GM19463 (cell line): ENCODE results near the gene MYOD1.

Source experiments
- ATAC-seq: cut with Tn5 transposase; IDR thresholded peaks from one replicate; pipeline ENCODE4 v1.9.1; 2021; ENCODE audit warnings: mild to moderate bottlenecking, moderate library complexity; ENCODE audit not compliant: unreplicated experiment

MYOD1 gene

GRCh38 chr11:17734418-17734911, 15.1 kb downstream of the MYOD1 start, which contains the start of gene KCNC1:
KCNC1 (plus strand) TSS chr11:17734781; CDS start chr11:17736003, 1,222 bp downstream.
- no peak for ATAC-seq

- no peak for ATAC-seq
Measured at GRCh38 chr11:17734986-17735817, 15.8 kb downstream of the MYOD1 start.

- no peak for ATAC-seq
Measured at GRCh38 chr11:17735818-17736578, 16.6 kb downstream of the MYOD1 start.

- no peak for ATAC-seq
Measured at GRCh38 chr11:17736579-17736893, 17.2 kb downstream of the MYOD1 start.

GRCh38 chr11:17736930-17737817, 17.8 kb downstream of the MYOD1 start:
- ATAC-seq = no peak

GRCh38 chr11:17738151-17738973, 19.0 kb downstream of the MYOD1 start:
- no peak for ATAC-seq

- no peak for ATAC-seq
Measured at GRCh38 chr11:17739945-17740338, 20.6 kb downstream of the MYOD1 start.

DNA sequence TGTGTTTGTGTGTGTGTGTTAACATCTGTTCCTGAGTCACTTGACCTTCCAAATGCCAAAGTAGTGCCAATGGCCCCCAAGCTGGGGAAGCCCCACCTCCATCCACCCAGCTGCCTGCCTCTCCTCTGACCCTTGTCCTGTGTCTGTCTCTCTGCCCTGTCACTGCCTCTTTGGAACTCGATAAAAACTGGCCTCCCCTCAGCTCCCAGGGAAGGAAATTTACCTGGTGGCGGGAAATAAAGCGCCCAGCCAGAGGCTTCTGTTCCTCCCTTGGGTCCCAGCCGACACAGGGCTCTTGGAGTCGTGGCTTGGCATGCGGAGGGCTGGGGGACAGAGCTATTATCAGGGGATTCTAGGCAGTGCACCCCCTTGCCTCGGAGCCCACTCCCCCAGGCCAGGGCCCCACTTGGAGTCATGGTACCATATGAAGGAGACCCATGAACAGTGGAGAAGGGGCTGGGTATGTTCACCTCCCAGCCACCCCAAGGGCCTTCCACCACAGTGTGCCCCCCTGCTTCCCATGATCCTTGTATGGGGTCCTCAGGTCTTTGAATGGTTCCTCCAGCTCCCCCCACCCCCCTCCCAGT, 21.4 kb downstream of the MYOD1 start:
- ATAC-seq = no peak

- no peak for ATAC-seq
Measured at GRCh38 chr11:17741487-17741886, 22.1 kb downstream of the MYOD1 start.

- ATAC-seq = no peak
Measured at GRCh38 chr11:17742019-17742418, 22.6 kb downstream of the MYOD1 start.

DNA sequence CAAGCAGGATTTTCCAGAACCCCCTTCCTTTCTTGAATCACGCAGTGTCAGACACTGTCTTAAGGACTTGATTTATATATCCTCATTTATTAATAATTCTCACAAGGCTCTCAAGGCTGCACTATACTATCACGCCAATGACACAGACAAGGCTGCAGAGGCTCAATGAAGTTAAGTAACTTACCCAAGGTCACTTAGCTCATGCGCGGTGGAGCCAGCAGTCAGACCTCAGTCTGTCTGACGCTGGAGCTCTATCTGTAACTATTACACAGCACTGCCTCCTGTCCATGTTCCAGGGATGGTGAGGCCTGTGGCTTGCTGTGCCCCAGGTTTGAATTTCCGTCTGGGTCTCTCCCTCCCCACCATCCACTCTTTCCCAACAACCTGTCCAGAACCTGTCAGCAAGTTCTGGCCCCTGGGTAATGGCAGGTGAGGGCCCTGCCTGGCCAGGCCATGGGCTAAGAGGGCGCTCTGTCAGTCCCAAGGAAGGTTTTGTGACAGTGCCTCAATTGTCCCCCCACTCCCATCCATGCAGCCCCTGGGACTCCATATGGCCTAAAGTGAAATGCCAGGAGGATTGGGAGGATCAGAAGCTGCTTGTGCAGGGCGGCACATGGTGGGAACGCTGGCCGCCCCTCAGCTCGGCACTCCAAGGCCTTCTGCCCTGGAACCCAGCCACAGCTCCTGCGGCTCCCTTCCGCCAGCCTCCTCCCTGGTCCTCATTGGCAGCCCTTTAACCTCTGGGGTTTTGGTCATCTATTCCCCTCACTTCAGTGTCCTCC, 23.8 kb downstream of the MYOD1 start:
- no peak for ATAC-seq

- ATAC-seq = no peak
Measured at GRCh38 chr11:17743808-17744119, 24.4 kb downstream of the MYOD1 start.

- no peak for ATAC-seq
Measured at GRCh38 chr11:17744151-17744940, 25.0 kb downstream of the MYOD1 start.

DNA sequence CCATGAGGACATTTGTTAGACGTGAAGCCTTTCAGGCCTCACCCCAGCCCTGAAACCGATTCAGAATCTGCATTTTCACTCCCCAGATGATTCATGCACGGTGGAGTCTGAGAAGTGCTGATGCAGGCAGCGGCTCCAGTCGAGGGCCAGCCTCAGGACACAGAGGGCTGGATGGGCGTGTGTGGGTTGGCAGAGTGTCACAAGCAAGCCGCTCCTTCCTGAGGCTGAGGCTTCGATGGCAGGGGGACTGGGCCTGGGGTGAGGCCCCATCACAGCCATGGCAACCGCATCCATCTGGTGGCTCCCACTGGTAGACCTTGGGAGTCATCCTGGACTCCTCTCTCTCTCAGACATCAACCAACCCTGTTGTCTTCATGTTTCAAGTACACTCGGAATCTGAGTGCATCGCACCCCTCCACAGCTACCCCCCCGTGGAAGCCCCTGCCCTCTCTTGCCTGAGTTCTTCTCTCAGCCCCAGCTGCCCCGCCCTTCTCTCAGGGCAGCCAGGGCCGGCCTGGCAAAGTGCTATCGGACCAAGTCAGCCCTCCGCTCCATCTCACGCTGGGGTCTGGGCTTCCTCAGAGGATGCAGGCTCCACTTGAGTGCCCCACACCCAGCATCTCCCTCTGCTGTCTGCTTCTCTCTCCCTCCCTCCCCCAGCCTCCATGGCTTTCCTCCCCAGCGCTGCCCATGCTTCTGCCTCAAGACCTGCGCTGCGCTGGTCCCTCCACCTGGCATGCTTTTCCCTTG, 25.8 kb downstream of the MYOD1 start:
- ATAC-seq = no peak

GRCh38 chr11:17746096-17746495, 26.7 kb downstream of the MYOD1 start:
- ATAC-seq = no peak

GRCh38 chr11:17747131-17747955, 28.0 kb downstream of the MYOD1 start:
- no peak for ATAC-seq

GRCh38 chr11:17748044-17748443, 28.7 kb downstream of the MYOD1 start:
- no peak for ATAC-seq
